ENCODE measurements around the gene MPO.

DNA sequence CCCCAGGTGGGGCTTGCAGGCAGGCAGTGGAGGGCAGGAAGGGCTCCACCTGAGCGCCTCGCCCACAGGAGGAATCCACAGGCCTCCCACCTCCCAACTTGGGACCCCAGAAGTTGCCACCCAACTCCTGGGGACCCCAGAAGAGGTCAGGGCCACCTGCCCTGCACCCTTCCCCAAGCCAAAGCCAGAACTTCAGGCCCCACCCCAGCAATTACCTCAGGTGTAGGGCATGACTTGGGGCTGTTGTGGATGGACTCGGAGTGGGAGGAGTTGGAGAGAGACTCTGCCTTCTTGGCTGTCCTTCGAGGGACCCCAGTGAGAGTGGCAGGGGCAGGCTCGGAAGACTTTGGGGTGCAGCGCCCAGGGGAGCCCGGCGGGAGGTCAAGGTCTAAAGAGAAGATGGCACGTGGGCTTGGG is 37.3 kb upstream of the MPO start:
- TF ChIP-seq POLR2A (IDR thresholded peaks at IDR 0.05) = no peak
- TF ChIP-seq, protein P1, sequence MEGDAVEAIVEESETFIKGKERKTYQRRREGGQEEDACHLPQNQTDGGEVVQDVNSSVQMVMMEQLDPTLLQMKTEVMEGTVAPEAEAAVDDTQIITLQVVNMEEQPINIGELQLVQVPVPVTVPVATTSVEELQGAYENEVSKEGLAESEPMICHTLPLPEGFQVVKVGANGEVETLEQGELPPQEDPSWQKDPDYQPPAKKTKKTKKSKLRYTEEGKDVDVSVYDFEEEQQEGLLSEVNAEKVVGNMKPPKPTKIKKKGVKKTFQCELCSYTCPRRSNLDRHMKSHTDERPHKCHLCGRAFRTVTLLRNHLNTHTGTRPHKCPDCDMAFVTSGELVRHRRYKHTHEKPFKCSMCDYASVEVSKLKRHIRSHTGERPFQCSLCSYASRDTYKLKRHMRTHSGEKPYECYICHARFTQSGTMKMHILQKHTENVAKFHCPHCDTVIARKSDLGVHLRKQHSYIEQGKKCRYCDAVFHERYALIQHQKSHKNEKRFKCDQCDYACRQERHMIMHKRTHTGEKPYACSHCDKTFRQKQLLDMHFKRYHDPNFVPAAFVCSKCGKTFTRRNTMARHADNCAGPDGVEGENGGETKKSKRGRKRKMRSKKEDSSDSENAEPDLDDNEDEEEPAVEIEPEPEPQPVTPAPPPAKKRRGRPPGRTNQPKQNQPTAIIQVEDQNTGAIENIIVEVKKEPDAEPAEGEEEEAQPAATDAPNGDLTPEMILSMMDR (IDR thresholded peaks at IDR 0.05) = no peak
